ENCODE data around the gene RPS10.

RPS10 gene

GRCh38 chr6:34392497-34393190 lies 33.2 kb downstream of the RPS10 start, which contains the start of gene NUDT3:
TSS of gene NUDT3 (minus strand) at chr6:34392669. CDS start at chr6:34392362, 307 bp downstream.
- TF ChIP-seq CTCF (IDR thresholded peaks at IDR 0.05; ENCODE audit: control extremely low read depth, extremely low read depth, low read depth, missing control alignments): peak; percentile 85
- ChIA-PET POLR2A (no interaction called here), CTCF (interaction anchor here (0.7 to 5.8 kb wide), 9 partner anchors 22 to 197 kb away, joined by 3 to 40 read pairs (median 4); partner anchors contain the start of gene SMIM29)
- DNase-seq (ENCODE audit: extremely low spot score): peak; percentile 94

- TF ChIP-seq CTCF (IDR thresholded peaks at IDR 0.05; ENCODE audit: control extremely low read depth, extremely low read depth, low read depth, missing control alignments): no peak
- ChIA-PET POLR2A (no interaction called here), CTCF (interaction anchor here (0.7 to 5.8 kb wide), 7 partner anchors 11 to 196 kb away, joined by 3 to 40 read pairs (median 4); partner anchors contain the start of gene SMIM29)
- peak; percentile 53 for DNase-seq (ENCODE audit: extremely low spot score)
Observed at GRCh38 chr6:34391786-34392496, 33.9 kb downstream of the RPS10 start.

- CTCF ChIA-PET: interaction anchor here (0.7 to 5.8 kb wide), 6 partner anchors 11 to 142 kb away, joined by 3 to 40 read pairs (median 4); partner anchors contain the start of gene SMIM29
- POLR2A ChIA-PET: no interaction called here
- TF ChIP-seq CTCF (IDR thresholded peaks at IDR 0.05; ENCODE audit: control extremely low read depth, extremely low read depth, low read depth, missing control alignments): no peak
- no peak for DNase-seq (ENCODE audit: extremely low spot score)
Observed at GRCh38 chr6:34391473-34391785, 34.4 kb downstream of the RPS10 start.

- CTCF ChIA-PET: interaction anchor here (0.7 to 5.8 kb wide), 8 partner anchors 10 to 141 kb away, joined by 3 to 40 read pairs (median 4); partner anchors contain the start of gene SMIM29
- TF ChIP-seq CTCF (IDR thresholded peaks at IDR 0.05; ENCODE audit: control extremely low read depth, extremely low read depth, low read depth, missing control alignments): no peak
- POLR2A ChIA-PET: interaction anchor here (0.6 kb wide), 1 partner anchor 11 kb away, joined by 5 read pairs; no protein-coding TSS in a partner anchor
- no peak for DNase-seq (ENCODE audit: extremely low spot score)
Observed at GRCh38 chr6:34390531-34391472, 35.1 kb downstream of the RPS10 start.

GRCh38 chr6:34389034-34389433 lies 36.8 kb downstream of the RPS10 start:
- POLR2A ChIA-PET: no interaction called here

More at GRCh38 chr6:34389034-34389433, 36.8 kb downstream of the RPS10 start:
- CTCF ChIA-PET: no interaction called here
- DNase-seq (ENCODE audit: extremely low spot score): no peak
- no peak for TF ChIP-seq CTCF (IDR thresholded peaks at IDR 0.05; ENCODE audit: control extremely low read depth, extremely low read depth, low read depth, missing control alignments)

All from GM10248 (cell line).